ENCODE data around the gene PLXNB2.

GRCh38 chr22:50299785-50300619 is 7.4 kb downstream of the PLXNB2 start:
- TF ChIP-seq CTCF (IDR thresholded peaks at IDR 0.05; ENCODE audit: poor library complexity, severe bottlenecking) (no peak), POLR2AphosphoS5 (IDR thresholded peaks at IDR 0.05) (no peak), EP300 (conservative IDR thresholded peaks at IDR 0.05; ENCODE audit: poor library complexity, severe bottlenecking) (no peak), REST (IDR thresholded peaks at IDR 0.05; ENCODE audit: borderline replicate concordance) (no peak), EZH2 (IDR thresholded peaks at IDR 0.05; ENCODE audit: borderline replicate concordance, insufficient read depth, low read length, poor library complexity, severe bottlenecking) (no peak), SMC3 (conservative IDR thresholded peaks at IDR 0.05; ENCODE audit: poor library complexity) (no peak), TAF1 (IDR thresholded peaks at IDR 0.05; ENCODE audit: low read depth) (no peak), MXI1 (conservative IDR thresholded peaks at IDR 0.05; ENCODE audit: poor library complexity, severe bottlenecking) (no peak), RAD21 (conservative IDR thresholded peaks at IDR 0.05) (no peak)

All from neural cell (in vitro differentiated cells).